Hematopoietic multipotent progenitor cell treated with erythropoietin and hydrocortisone succinate and interleukin-3 and kit ligand, for 6 days (in vitro differentiated cells): ENCODE measurements around the gene PIAS1.
"Not testable (repeated sequence)": the region's sequence is repeated elsewhere in the genome, so short reads cannot be mapped to it uniquely, and the experiment has no call there.

ENCODE experiments used
- DNase-seq: peaks from one replicate; pipeline ENCODE4 v3.0.0-alpha.2; 2015

PIAS1 gene

DNA sequence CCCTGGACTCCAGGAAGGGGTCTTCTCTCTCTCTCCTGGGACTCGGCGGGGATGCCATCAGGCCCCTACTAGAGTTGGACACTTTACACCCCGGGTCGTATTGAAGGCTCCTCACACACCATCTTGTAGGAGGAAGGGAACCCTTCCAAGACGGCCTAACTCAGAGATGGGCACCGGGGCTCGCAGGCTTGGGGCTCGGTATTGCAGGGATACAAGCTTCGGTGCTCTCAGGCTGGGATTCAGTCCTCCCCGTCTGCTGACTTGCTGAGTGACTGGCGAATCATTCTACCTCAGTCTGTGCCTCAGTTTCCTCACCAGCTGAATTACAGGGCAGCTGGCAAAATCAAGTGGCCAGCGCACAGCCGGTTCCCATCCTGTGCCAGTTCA is 151.4 kb downstream of the PIAS1 start:
- DNase-seq: no peak

GRCh38 chr15:68205954-68206539 is 151.9 kb downstream of the PIAS1 start:
- DNase-seq: peak; percentile 74

- DNase-seq: no peak
Observed at GRCh38 chr15:68206711-68207151, 152.6 kb downstream of the PIAS1 start.

GRCh38 chr15:68207176-68207935 is 153.2 kb downstream of the PIAS1 start:
- no peak for DNase-seq

- no peak for DNase-seq
Observed at GRCh38 chr15:68208136-68208535, 154.0 kb downstream of the PIAS1 start.

DNA sequence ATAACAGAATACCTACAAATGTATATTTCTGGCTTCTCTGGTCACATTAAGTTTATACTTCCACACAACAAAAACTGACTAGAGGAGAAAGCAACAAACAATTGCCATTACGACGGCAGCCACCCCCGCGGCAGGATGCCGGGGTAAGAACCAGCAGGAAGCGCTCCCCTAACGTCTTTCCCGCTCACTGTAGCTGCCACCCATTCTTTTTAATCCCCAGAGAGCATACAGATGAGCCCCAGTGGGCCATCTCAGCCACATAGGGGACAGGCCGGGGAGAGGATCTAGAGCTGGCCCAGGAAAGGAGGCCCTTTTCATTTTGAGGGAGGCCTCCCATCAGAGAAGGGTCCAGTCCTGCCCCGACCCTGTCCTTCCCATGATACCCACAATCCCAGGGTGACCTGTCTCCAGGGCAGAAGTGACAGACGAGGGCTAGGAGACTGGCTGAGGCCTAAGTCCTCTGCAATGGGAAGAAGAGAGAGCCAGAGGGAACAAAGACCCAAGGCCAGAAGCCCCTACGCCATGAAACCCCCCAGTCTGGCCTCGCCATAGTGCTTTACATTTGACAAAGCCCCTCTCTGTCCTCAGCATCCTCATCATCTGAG is 154.6 kb downstream of the PIAS1 start:
- DNase-seq: no peak

DNA sequence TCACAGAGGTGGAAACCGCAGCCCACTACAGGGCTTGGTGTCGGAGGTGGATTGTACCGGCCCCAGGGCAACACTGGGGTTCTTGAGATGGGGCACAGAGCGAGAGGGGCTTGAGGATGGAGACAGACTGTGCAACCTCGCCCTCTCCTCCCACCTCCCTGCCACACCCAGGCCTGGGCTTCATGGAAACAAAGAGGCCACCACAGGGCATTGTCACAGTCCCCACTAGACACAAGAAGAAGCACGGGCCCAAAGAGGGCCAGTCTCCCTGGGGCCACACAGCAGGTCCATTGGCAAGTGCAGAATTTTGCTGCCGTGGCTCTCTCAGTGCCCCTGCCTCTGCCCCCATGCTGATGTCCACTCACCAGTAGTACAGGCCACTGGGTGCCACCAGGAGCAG is 155.2 kb downstream of the PIAS1 start:
- DNase-seq: no peak

DNA sequence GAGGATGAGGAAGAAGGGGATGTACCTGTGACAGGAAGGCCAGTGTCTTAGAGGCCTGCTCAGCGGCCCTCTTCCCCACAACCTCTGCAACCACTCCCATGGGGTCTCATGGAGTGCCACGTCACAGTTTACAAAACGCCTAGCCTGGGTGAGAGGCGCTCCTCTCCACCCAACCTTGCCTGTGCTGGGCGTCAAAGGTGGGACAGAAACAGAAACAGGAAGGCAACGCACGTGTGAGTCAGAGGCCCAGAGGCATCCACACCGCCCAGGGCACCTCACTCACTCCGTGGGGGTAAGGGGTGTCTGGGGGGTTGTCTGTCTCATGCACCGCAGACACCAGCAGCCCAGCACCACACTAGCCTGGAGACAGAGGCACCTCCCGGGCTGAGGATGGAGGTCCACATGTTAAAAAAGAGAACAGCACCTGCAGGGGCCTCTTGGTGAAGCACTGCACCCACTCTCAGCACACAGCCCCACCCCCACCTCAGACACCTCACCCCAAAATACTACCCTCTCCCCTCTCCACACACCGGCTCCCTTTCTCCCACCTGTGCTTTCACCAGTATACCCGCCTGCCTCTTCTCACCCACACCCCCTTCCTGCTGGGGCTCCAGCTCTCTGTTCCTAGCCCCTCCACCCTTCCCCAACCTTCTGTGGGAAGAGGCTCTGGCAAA is 155.8 kb downstream of the PIAS1 start:
- no peak for DNase-seq

DNA sequence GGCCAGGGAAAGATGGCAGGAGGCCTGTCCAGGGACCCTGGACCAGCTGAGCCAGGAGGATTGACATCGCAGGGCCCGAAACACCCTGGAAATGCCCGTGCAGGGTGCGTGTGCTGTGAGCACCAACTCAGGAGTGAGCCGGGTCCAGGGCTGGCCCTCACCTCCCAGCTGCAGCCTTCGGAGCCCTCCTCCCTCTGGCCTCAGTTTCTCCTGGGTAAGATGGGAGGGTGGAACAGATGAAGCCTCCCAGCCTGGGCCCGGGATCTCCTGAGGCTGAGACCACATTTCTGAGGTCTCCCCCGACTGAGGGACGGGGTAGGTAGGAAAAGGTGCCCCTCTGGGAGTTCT is 156.3 kb downstream of the PIAS1 start:
- DNase-seq: no peak

DNA sequence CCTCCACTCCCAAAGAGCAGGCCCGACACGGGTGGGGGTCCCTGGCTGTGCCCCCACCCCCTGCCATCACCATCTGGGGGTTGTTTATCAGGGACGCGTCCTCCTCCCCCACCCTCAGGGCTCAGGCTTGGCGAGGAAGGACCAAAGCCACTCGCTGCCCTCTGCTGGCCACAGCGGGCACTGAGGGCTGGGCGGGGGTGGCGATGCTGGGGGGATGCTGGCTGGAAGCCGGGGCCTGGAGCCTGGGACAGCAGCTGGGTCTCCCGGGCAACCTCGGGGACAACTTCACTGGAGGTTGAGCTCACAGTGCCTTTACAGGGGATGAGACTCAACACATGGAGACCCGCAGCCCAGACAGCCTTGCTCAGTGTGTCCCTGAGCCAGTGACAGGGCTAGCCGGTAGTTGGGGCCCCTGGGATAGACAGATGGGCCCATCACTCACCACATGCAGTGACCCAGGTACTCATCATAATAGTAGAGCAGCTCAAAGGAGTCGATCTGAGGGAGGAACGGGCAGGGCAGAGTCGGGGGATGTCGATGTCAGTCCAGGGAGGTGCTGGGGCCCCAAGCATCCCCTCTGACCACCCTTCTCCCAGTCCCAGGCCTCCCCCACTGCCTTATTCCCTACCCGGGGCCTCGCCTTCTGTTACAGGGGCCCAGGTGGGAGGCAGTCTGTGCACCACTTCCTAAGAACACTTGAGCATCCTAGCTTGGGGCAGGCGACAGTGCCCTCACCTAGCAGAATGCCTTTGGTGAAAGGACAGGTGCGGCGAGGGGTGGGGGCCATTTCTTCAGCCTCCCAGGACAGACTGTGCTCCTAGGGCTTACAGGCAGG is 156.9 kb downstream of the PIAS1 start:
- peak; percentile 68 for DNase-seq

- DNase-seq: no peak
Observed at GRCh38 chr15:68211656-68212320, 157.7 kb downstream of the PIAS1 start.

- not testable (repeated sequence) for DNase-seq
Observed at GRCh38 chr15:68213491-68213845, 159.4 kb downstream of the PIAS1 start.

- no peak for DNase-seq
Observed at GRCh38 chr15:68213991-68214837, 160.1 kb downstream of the PIAS1 start.

GRCh38 chr15:68214838-68215254 is 160.7 kb downstream of the PIAS1 start:
- DNase-seq: no peak

DNA sequence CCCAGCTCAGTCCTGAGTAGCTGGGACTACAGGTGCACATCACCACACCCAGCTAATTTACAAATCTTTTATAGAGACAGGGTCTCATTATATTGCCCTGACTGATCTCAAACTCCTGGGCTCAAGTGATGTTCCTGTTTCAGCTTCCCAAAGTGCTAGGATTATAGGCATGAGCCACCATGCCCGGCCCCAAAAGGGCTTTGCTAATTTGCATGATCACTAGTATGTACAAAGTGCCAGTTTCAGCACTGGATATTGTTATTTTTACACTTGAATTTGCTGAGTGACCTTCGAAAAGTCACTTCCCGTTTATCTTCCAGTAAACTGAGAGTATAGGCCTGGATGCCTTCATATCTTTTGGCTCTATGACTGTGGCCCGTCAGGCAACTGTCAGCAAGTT is 163.2 kb downstream of the PIAS1 start:
- DNase-seq: no peak

DNA sequence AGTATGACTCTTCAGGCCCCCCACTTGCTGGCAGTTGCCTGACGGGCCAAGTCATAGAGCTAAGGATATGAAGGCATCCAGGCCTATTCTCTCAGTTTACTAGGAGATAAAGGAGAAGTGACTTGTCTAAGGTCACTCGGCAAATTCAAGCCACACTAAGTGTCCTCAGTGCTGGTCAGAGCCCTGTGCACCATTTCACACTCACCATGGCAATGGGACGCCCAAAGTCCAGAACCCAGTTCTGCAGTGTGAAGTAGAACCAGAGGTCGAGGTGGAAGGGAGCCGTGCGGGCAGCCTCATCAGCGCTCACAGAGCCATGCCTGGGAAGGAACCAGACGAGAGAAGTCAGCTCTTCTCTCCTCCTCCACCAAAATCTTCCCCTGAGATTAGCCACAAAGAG is 164.2 kb downstream of the PIAS1 start:
- no peak for DNase-seq

GRCh38 chr15:68218847-68219798 is 165.0 kb downstream of the PIAS1 start:
- DNase-seq: no peak

DNA sequence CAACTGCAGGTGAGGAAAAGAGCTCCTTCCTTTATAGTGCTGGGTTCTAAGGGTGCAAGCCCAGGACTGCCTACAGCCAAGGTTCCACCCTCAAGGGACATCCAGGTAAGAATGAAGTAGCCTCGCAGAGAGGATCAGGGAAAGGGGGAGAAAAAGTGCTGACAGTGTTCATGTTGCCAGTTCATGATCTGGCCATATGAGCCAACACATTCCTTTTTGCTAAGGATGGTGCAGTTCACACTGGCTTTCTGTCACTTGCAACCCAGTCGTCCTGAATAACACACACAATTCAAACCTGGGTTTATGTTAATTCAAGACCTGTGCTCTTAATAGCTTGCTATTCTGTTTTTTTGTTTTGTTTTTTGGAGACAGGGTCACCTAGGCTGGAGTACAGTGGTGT is 166.4 kb downstream of the PIAS1 start:
- no peak for DNase-seq

- no peak for DNase-seq
Observed at GRCh38 chr15:68220967-68221366, 166.9 kb downstream of the PIAS1 start.
